ENCODE data around the gene GPC3. TPM values are rescaled to one million over a fixed set of nuclear protein-coding genes. Genes with fewer than 3 reads are reported as not detected.

Gene GPC3
- total RNA-seq, 4 donors from 2014 or later, result 1.2 to 13.3 (median 8.0) TPM

DNA sequence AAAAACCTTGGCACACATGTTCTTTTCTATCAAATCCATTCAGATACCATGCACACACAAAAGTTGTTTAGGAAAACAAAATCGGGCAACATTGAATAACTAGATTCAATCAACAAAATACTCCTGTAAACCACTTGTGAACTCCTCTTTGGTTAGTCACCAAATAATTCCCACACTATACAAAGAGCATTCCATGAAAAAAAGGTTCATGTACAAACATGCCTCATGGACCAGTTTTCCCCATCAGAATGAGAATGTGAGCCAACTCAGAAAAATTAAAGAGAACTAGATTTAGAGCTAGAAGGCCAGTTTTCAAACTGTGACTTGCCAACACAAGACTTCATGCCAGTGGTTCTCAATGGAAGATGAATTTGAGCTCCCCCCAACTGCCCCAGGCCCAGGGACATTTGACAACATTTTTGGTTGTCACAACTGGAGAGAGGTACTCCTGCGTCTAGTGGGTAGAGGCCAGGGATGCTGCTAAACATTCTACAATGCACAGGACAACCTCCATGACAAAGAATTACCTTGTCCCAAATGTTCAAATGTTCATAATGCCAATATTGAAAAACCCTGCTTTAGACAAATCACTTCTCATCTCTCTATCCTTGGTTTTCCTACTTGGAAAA lies 55.4 kb downstream of the GPC3 start:
- H3K27me3 ChIP-seq, result peaks cover 0 to 4% (median 0%) of the 10 kb centered on the region in 4 donors
- H3K4me3 ChIP-seq, result no peak overlapping the region
- H3K27ac ChIP-seq (replicated peaks in 1 of 4), result no peak overlapping the region
- 81% methylated on average over 2 of the region's 2 CpGs for whole genome bisulfite sequencing
- no peaks in the 10 kb centered on the region for H3K9me3 ChIP-seq
- DNase-seq (ENCODE audit: extremely low spot score), result no peak
- TF ChIP-seq POLR2A (IDR thresholded peaks at IDR 0.05; ENCODE audit: low read depth) (no peak), EP300 (IDR thresholded peaks at IDR 0.05) (no peak), POLR2AphosphoS5 (IDR thresholded peaks at IDR 0.05) (no peak)
- TF ChIP-seq, protein P1, sequence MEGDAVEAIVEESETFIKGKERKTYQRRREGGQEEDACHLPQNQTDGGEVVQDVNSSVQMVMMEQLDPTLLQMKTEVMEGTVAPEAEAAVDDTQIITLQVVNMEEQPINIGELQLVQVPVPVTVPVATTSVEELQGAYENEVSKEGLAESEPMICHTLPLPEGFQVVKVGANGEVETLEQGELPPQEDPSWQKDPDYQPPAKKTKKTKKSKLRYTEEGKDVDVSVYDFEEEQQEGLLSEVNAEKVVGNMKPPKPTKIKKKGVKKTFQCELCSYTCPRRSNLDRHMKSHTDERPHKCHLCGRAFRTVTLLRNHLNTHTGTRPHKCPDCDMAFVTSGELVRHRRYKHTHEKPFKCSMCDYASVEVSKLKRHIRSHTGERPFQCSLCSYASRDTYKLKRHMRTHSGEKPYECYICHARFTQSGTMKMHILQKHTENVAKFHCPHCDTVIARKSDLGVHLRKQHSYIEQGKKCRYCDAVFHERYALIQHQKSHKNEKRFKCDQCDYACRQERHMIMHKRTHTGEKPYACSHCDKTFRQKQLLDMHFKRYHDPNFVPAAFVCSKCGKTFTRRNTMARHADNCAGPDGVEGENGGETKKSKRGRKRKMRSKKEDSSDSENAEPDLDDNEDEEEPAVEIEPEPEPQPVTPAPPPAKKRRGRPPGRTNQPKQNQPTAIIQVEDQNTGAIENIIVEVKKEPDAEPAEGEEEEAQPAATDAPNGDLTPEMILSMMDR (IDR thresholded peaks at IDR 0.05), result no peak
- H3K36me3 ChIP-seq, result no peaks in the 10 kb centered on the region
- intact Hi-C loops (cut with DNase I), result no loop called here
- H3K4me1 ChIP-seq, result no peaks in the 10 kb centered on the region

DNA sequence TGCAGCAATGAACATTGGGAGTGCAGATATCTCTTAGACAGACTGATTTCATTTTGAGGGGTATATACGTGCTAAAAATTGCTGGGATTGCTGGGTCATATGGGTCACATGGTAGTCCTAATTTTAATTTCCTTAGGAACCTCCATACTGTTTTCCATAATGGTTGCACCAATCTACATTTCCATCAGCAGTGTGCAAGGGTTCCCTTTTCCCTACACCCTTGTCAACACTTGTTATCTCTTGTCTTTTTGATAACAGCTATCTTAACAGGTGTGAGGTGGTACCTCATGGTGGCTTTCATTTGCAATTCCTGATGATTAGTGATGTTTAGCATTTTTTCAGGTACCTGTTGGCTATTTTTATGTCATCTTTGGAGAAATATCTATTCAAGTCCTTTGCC lies 57.0 kb downstream of the GPC3 start:
- H3K36me3 ChIP-seq, result no peaks in the 10 kb centered on the region
- TF ChIP-seq POLR2AphosphoS5 (IDR thresholded peaks at IDR 0.05) (no peak), EP300 (IDR thresholded peaks at IDR 0.05) (no peak), POLR2A (IDR thresholded peaks at IDR 0.05; ENCODE audit: low read depth) (no peak)
- TF ChIP-seq, protein P1 (IDR thresholded peaks at IDR 0.05), result no peak
- intact Hi-C loops (cut with DNase I), result no loop called here
- DNase-seq (ENCODE audit: extremely low spot score), result no peak
- WGBS, result 71% methylated on average over 1 of the region's 1 CpG
- peaks cover 0 to 4% (median 0%) of the 10 kb centered on the region in 4 donors for H3K27me3 ChIP-seq
- no peaks in the 10 kb centered on the region for H3K4me1 ChIP-seq
- H3K27ac ChIP-seq (replicated peaks in 1 of 4), result no peak overlapping the region
- H3K9me3 ChIP-seq, result no peaks in the 10 kb centered on the region
- H3K4me3 ChIP-seq, result no peak overlapping the region

DNA sequence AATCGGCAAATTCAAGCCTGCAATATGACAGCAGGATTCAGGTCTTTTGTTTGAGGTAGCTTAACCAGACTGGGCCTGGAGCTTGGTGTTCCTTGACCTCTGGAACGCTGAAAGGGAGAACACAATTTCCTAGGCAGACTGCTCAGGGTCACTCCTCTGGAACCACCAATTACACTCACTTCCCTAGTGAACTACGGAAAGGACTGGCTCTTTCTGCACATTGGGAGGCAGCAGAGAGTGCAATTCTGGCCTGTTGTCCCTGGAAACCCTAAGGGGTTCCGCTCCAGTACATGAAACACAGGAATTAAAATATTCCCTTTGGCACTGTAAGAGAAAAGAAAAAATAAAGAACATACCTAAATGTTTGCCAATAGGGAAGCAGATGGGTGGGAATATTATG lies 58.6 kb downstream of the GPC3 start:
- DNase-seq (ENCODE audit: extremely low spot score), result no peak
- no peaks in the 10 kb centered on the region for H3K9me3 ChIP-seq
- H3K4me1 ChIP-seq, result no peaks in the 10 kb centered on the region
- no peak overlapping the region for H3K27ac ChIP-seq (replicated peaks in 1 of 4)
- no peak overlapping the region for H3K4me3 ChIP-seq
- intact Hi-C loops (cut with DNase I), result no loop called here
- TF ChIP-seq POLR2AphosphoS5 (IDR thresholded peaks at IDR 0.05) (no peak), POLR2A (IDR thresholded peaks at IDR 0.05; ENCODE audit: low read depth) (no peak), EP300 (IDR thresholded peaks at IDR 0.05) (no peak)
- TF ChIP-seq, protein P1 (IDR thresholded peaks at IDR 0.05), result no peak
- no peaks in the 10 kb centered on the region for H3K36me3 ChIP-seq
- 34% methylated on average over 3 of the region's 4 CpGs for WGBS
- peaks cover 0 to 10% (median 0%) of the 10 kb centered on the region in 4 donors for H3K27me3 ChIP-seq

DNA sequence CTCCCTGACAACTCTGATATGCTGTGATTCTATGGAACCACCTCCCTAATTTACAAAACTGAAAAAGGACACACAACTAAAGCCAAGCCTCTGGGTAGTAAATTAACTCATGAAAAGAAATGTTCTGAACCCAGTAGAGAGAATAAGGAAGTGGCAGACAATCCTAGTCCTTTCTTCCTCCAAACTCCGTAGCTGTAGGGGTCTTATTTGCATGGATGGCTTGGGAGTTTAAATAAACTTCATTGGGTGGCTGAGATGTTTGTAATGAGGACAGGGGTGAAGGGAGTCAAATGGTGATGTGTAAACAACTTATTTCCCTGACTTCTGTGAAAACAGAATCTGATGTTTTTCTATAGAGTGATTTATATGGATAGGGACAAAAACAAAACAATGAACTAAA lies 59.3 kb downstream of the GPC3 start:
- peaks cover 0 to 13% (median 0%) of the 10 kb centered on the region in 4 donors for H3K27me3 ChIP-seq
- intact Hi-C loops (cut with DNase I), result no loop called here

More for the DNA sequence above, 59.3 kb downstream of the GPC3 start:
- Histone ChIP-seq H3K36me3 (no peaks in the 10 kb centered on the region), H3K4me1 (no peaks in the 10 kb centered on the region), H3K4me3 (no peak overlapping the region), H3K9me3 (no peaks in the 10 kb centered on the region), H3K27ac (replicated peaks in 1 of 4) (no peak overlapping the region)
- no peak for DNase-seq (ENCODE audit: extremely low spot score)
- no peak for TF ChIP-seq POLR2AphosphoS5 (IDR thresholded peaks at IDR 0.05)
- no peak for TF ChIP-seq EP300 (IDR thresholded peaks at IDR 0.05)
- TF ChIP-seq POLR2A (IDR thresholded peaks at IDR 0.05; ENCODE audit: low read depth), result no peak
- TF ChIP-seq, protein P1 (IDR thresholded peaks at IDR 0.05), result no peak
- whole genome bisulfite sequencing, result 80% methylated on average over 1 of the region's 1 CpG

Measured in esophagus muscularis mucosa (tissue), 4 donors.